Fibroblast of the aortic adventitia (primary cell): ENCODE results near the gene EI24. TPM values are rescaled to one million over a fixed set of nuclear protein-coding genes. Genes with fewer than 3 reads are reported as not detected.

Experiments used
- DNase-seq: peaks from one replicate; pipeline ENCODE4 v3.0.0-alpha.2; 2010; ENCODE audit warnings: low read depth
- H3K4me3 ChIP-seq: 2 replicates; pipeline ENCODE4 v1.5.1; 2011; ENCODE audit warnings: low read depth, mild to moderate bottlenecking, control low read depth, low read length, moderate library complexity
- CTCF ChIP-seq: IDR thresholded peaks from 2 replicates; pipeline ENCODE4 v1.5.1; 2011; ENCODE audit warnings: mild to moderate bottlenecking, low read length, control low read depth, inconsistent platforms; ENCODE audit not compliant: insufficient read depth
- total RNA-seq: library from RNA; depleted of rRNA; stranded (reverse); fragments of >200 nt; gene quantifications from 2 replicates; pipeline ENCODE4 v1.2.3, GENCODE V29; 2012; ENCODE audit warnings: low replicate concordance

EI24 gene
- total RNA-seq, 1 donor = 94.5 TPM

- no peak for TF ChIP-seq CTCF
- DNase-seq = no peak
- no peak overlapping the region for H3K4me3 ChIP-seq
These were observed 9.5 kb downstream of the EI24 start for GRCh38 chr11:125578783-125579182.

DNA sequence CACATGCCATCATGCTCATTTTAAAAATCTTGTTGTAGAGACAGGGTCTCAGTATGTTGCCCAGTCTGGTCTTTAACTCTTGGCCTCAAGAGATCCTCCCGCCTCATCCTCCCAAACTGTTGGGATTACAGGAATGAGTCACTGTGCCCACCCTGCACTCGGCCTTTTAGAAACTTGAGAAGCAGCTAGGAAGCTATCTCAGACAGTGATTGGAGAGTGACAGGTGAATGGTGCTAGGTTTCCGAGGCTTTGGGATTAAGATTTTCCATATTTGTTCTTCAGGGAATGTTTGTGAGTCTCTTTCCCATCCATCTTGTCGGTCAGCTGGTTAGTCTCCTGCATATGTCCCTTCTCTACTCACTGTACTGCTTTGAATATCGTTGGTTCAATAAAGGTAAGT, 10.5 kb downstream of the EI24 start:
- no peak for TF ChIP-seq CTCF
- H3K4me3 ChIP-seq = no peak overlapping the region
- no peak for DNase-seq

DNA sequence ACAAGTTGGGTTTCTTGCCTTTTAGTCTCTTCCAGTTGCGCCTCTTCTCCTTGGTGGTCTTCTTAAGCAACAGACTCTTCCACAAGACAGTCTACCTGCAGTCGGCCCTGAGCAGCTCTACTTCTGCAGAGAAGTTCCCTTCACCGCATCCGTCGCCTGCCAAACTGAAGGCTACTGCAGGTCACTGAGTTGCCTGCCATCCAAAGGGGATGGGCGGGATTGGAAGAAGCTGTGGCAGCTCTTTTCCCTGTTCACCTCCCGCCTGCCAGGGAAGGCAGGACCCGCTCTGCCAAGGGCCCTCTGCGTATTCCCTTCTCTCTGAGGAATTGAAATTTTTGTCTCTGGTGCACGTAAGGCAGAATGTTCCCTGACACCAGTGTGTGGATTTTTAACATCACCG, 14.2 kb downstream of the EI24 start:
- TF ChIP-seq CTCF = no peak
- DNase-seq = no peak
- H3K4me3 ChIP-seq = no peak overlapping the region

DNA sequence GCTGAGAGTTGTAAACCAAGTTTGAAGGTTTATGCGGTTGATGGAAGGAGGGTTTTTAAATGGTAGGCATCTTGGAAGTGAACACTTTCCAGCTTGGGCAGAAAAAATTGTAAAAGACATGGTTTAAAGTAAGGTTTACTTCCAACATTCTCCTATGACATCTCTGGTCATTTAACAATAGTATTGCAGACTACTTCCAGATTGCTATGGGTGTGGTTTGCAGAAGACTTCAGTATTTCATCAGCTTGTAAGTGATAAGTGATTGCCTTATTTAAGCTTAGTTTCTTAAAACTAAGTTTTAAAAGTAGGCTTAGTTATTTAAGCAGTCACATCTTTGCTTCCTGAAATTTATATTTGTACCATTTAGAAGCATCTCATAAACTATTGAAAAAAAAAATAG, 16.2 kb downstream of the EI24 start:
- DNase-seq = peak; percentile 77
- no peak overlapping the region for H3K4me3 ChIP-seq
- TF ChIP-seq CTCF = no peak

- H3K4me3 ChIP-seq = no peak overlapping the region
- DNase-seq = no peak
- no peak for TF ChIP-seq CTCF
These were observed 17.3 kb downstream of the EI24 start for GRCh38 chr11:125586623-125587022.

DNA sequence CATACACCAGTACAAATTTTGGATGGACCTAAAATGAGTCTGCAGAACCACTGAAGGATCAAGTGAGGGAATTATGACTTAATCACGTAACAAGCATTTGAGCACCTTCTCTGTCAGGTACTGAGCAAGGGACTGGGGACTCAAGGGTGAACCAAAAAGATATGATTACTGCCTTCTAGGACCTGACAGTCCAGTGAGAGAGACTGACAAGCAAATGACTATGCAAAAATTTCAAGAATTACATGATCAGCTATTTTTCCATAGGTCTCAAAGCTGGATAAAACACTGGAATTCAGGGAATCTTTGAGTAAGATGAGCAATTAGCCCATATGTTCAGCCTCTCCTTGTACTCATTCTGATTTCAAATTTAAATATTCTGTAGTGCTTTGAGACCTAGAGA, 18.2 kb downstream of the EI24 start:
- no peak overlapping the region for H3K4me3 ChIP-seq
- DNase-seq = no peak
- no peak for TF ChIP-seq CTCF

GRCh38 chr11:125588505-125588904, 19.2 kb downstream of the EI24 start:
- peak; percentile 60 for DNase-seq
- H3K4me3 ChIP-seq = no peak overlapping the region
- TF ChIP-seq CTCF = no peak
